CD4-positive, alpha-beta T cell treated with Interleukin-2 at 100 ng/mL for 4 hours (primary cell): ENCODE data around the gene NT5C3A.
"Not testable (repeated sequence)": the region's sequence is repeated elsewhere in the genome, so short reads cannot be mapped to it uniquely, and the experiment has no call there.

Experiments used
- DNase-seq: peaks from one replicate; pipeline ENCODE4 v3.0.0-alpha.2; 2020; ENCODE audit warnings: low spot score

NT5C3A gene

DNA sequence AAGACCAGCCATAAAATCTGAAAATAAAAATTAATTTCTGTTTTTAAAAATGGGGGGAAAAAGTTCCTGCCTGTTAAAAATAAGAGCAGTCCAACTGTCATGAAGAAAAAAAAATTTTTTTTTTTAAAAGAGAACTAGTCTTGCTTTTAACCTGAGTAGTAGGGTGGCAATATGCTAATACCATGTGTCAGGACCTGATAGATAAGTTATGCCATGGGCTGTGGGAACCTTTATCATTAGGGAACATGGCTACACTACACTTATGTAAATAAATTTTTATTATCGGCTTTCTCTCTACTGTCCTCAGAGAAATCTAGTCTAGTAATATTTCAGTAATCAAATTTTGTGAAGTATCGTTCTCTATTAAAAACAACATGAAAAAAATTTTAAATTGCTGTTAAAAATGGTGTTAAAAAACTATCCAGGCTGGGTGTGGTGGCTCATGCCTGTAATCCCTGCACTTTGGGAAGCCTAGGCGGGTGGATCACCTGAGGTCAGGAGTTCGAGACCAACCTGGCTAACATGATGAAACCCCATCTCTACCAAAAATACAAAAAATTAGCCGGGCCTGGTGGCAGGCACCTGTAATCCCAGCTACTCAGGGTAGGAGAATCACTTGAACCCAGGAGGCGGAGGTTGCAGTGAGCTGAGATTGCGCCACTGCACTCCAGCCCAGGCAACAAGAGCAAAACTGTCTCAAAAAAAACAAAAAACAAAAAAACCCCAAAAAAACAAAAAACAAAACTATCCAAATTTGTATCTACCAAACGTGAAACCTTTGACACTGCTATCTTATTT, 20.7 kb downstream of the NT5C3A start:
- no peak for DNase-seq

DNA sequence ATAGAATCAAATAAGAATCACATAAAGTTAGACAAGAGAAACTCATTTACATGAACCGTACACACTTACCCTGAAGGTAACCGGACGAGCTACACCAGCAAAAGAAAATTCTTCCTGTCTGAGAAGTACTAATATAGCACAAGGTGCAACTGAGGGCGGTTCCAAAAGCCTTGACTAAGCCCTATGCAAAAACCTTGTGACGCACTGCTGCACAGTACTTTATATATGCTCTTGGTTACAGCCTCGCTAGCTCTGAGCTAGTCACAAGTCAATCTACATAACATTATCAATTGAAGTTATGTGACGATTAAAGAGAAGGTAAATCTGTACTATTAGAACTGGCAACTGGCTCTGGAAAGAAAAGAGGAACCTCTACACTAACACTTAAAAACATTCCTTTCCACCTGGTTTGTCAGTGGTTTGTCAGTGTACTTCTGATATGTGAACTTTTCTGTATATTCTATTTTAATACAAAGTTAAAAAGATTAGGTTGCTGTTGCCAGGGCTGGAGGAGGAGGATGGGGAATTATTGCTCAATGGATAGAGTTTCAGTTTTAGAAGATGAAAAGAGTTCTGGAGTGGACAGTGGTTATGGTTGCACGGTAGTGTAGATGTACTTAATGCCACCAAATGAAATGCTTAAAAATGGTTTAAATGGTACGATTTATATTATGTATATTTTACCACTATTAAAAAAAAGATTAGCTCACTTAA, 21.6 kb downstream of the NT5C3A start:
- peak; percentile 82 for DNase-seq

- no peak for DNase-seq
Observed at GRCh38 chr7:33039903-33040292, 22.7 kb downstream of the NT5C3A start.

- peak; percentile 26 for DNase-seq
Observed at GRCh38 chr7:33039257-33039902, 23.2 kb downstream of the NT5C3A start.

GRCh38 chr7:33038639-33039038, 23.9 kb downstream of the NT5C3A start:
- no peak for DNase-seq

DNA sequence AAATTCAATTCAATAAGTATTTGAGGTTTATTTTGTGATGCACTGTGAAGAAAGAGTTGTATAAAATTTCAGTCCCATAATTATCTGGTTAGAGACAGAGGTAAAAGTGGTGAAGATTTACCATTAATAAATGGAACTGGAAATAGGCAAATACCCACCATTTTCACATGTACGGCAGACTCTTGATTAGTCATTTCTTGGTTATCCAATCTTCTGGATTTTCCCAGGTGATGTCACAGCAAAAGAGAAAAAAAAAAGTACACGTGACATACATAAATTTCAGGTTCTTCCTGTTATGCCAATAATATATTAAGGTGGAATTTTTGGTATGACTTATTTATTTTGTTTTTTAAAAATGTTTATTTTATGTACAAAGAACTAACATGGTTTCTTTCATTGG, 26.8 kb downstream of the NT5C3A start:
- no peak for DNase-seq

DNA sequence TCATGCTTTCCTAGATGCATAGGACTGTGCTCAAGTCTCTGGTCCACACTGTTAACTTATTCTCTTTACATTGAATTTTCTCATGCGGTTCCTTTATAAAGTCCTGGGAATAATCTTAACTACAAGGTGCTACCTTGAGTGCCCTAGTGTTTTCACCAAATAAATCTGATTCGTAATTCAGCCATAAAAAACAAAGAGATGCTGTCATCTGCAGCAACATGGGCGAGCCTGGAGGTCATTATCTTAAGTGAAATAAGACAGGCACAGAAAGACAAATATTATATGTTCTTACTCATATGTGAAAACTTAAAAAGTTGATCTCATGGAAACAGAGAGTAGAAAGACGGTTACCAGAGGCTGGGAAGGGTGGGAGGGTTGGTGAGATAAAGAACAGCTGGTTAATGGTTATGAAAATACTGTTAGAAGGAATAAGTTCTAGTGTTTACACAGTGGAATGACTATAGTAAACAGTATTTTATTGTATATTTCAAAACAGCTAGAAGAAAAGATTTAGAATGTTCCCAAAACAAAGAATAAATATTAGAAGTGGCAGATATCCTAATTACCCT, 38.3 kb downstream of the NT5C3A start:
- no peak for DNase-seq

GRCh38 chr7:33012364-33012763, 50.2 kb downstream of the NT5C3A start:
- DNase-seq = no peak

DNA sequence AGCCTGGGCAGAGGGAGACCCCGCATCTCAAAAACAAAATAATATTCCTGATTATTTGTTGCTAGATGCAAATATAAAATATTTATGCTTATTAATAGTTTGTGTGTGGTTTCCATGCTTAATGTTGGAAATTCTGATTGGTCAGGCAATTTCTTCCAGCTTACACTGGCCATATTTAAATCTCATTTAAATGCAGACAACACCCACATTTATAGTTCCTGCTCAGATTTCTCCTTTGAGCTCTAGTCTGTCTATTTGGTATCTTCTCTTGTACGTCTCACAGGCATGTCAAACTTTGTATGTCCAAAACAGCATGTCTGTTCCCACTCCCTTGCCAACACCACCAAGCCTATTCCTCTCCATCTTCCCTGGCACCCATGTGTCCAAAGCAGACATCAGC, 52.8 kb downstream of the NT5C3A start:
- DNase-seq = no peak

DNA sequence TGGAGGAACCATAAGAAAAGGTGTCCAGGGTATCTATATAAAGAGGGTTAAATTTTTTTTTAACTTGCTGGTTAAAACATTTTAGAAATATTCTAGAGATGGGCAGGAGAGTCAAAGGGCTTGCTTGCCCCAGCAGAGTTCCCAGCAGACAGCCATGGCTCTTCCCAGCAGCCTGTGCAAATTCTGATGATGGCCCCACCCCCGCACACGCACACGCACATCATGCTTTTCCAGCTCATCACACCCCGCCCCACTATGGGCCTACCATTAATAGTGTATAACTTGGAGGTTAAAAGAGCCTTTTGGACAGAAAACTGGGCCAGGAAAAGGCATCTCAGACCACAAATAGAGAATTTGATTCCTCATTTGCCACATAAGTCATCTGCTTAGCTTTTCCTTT, 56.9 kb downstream of the NT5C3A start:
- not testable (repeated sequence) for DNase-seq

DNA sequence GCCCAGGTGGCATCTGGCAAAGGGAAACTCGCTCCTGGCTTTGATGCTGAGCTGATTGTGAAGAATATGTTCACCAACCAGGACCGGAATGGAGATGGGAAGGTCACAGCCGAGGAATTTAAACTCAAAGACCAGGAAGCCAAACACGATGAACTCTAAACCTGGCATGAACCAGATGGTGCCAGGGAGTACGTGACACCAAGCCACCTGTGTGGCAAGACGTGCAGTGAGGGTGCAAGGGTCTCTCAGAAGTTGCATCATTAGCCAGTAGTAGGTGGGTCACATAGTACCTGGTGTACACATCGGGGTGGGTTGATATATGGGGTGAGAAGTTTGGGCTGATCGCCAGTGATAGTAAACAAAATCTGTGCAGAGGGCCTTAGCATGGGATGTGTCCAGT, 57.4 kb downstream of the NT5C3A start:
- not testable (repeated sequence) for DNase-seq

DNA sequence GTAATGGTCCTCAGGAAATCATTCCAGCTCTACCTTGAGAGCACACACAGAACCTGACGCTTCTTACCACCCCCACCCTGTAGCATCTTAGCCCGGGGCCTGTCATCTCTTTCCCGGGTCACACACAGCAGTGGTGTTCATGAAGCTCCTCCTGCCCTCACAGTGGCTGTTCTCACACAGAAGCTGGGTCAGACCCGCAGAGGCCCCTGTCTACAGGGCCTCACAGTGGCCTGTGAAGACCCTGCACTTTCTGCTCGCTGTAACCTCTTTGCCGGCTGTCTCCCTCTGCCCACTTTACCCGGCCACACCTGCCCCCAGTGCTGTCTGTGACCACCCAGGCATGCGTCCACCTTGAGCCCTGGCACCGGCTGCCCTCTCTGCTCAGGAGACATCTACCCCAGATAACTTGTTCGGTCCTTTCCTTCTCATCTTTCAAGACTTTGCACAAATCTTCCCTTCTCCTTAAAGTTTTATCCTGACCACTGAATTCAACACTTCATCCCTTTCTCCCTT, 58.4 kb downstream of the NT5C3A start:
- DNase-seq = not testable (repeated sequence)

DNA sequence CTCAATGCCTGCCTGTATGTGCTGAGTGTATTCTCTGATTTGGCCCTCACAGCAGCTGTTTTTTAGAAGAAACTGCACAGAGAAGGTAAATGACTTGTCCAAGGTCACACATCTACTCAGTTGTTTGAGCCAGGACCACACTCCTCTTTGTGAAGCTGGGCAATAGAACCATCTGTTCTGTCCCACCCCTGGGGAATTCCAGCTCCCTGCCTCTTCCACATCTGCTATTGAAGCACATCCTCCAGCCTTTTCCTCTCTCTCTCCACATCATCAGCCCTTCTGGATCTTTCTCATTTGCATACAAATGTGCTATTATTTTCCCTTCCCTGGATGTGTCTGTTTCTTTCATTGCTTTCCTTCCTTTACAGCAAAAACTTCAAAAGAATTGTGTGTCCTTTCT, 59.5 kb downstream of the NT5C3A start:
- not testable (repeated sequence) for DNase-seq

DNA sequence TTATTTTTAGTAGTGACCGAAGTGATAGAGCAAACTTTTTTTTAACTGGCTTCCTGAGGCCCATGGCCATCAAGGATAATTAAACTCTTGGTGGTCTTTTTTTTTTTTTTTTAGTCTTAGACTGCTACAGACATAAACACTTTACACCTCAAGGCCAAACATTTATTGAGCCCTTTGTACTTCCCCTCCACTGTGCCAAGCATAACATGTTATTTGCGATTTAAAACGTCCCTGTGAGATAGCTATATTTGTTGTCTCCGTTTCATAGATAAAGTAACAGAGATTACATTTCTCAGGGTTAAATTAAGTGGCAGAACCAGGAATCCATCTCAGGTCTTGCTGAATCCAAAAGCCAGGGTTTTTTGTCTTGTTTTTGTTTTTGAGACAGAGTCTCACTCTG, 63.2 kb downstream of the NT5C3A start:
- not testable (repeated sequence) for DNase-seq

DNA sequence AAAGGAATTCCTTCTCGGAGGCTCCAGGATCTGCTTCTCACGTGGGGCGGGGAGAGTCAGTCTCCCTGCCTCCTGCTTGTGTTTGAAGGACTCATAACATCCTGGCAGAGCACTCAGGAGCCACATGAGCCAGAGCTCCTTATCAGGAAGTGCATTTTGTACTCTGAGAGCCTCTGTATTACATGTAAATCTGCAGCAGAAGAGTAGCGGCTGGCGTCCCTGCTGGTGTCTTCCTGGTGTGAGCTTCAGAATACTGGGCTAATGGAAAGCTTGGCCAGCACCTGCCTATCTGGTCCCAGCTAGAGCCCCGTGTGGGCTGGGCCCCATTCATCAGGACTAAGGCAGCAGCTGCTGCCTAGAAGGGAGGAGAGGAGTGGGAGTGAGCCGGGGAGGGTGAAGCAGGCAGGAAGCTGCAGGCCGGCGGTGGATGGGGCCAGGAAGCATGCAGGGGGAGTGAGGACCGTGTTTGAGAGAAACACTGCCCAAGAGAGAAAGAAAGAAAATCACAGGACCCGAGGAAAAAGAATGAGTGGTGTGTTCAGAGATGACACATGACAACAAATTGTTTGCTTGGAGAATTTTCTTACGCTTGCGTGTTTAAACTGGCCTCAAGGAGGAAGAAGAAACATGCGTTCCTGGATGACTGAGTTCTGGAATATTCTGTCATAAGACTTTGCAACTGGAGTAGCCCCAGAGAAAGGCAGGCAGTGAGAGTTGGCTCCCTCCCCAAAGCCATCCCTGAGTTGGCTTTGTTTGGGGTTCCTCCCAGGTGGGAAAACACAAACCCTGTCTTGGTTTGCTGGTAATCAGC, 64.0 kb downstream of the NT5C3A start:
- not testable (repeated sequence) for DNase-seq

GRCh38 chr7:32997956-32998355, 64.6 kb downstream of the NT5C3A start:
- DNase-seq = not testable (repeated sequence)

- peak; percentile 10 for DNase-seq
Observed at GRCh38 chr7:32992750-32993149, 69.8 kb downstream of the NT5C3A start.

DNA sequence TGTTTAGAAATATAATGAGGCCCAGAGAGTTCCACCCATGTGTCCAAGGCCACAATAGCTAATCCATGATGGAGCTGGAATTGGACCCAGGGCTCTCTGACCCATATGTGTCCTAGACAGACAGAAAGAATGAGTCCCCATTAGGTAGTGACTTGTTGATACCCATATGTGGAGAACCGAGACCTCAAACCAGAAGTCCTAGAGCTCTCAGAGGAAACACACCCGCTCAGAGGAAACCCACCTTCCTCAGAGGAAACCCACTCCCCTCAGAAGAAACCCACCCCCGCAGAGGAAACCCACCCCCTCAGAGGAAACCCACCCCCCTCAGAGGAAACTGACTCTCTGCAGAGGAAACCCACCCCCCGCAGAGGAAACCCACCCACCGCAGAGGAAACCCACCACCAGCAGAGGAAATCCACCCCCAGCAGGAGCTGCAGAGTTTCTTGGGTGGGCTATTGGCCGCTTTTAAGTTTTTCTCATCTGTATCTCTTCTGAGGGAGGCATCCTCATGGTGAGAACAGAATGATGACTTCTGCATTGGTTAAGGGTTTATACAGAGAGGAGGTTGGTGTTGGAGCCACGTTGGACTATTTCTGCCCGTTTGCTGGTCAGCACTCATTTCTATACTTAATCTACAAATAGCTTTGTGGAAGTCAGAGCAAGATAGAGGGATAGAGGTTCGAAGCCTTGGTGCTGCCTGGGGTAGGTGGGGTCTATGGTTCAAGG, 70.4 kb downstream of the NT5C3A start:
- not testable (repeated sequence) for DNase-seq

GRCh38 chr7:32991068-32991585, 71.4 kb downstream of the NT5C3A start:
- DNase-seq = not testable (repeated sequence)

DNA sequence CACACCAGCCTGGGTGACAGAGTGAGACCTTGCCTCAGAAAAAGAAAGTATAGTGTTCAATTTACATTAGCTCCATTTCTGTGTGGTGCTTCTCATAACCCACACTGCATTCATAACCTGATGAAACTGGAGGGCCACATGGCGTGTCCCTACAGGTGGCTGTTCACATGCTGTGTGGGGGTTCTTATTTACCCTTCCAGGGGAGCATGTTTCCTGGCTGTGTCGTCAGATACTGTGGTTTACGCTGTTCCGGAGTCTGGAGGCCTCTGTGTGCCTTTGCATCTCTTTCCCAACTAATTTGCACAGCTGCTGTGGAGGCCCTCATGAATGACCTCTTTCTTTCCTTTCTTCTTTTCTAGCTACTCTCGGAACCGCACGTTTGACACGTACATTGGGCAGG, 74.4 kb downstream of the NT5C3A start:
- DNase-seq = not testable (repeated sequence)

DNA sequence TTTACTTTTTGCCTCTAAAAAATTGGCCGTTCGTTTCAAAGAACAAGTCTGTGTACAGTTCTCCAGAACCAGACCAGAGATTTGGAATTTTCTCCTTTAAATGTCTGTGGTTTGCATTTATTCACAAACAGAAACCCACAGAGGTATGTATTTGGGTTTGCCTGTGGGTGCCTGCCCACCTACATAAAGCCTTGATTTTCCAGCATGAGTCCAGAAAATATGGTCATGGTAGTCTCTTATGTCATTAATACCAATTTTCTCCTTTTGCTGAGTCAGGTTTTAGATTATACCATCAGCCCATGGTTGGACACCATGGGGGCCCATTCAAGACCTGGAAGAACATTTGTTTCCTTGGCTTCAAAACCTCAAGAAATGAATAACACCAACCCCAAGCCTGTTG, 82.7 kb downstream of the NT5C3A start:
- DNase-seq = not testable (repeated sequence)
